ENCODE measurements around the gene METRNL.

DNA sequence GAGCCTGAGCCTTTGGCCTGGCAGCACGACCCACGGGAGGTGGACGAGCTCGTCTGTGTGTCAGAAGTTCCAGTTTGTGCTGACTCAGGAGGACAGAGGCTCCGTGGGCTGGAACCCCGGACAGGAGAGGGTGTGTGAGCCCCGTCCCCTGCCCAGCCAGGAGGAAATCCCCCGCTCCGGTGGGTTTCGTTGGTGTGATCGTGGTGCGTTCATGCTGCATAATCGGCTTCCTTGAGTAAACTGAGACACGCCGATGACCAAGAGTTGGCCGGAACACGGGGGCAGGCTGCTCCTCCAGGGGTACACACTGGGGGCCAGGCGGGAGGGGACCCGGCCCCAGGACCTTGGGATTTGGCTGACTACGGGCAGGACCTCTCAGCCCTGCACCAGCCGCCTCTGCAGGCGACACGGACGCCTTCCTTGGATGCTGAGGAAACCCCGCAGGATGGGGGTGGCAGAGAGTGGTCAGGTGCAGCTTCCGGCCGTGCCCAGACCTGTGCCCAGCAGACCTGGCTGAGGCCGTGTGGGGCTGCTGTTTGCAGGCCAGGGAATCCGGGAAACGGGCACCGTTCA lies 8.5 kb downstream of the METRNL start:
- TF ChIP-seq POLR2AphosphoS5 (IDR thresholded peaks at IDR 0.05) (no peak), CTCF (IDR thresholded peaks at IDR 0.05; ENCODE audit: poor library complexity, severe bottlenecking) (no peak), SMC3 (conservative IDR thresholded peaks at IDR 0.05; ENCODE audit: poor library complexity) (no peak), EZH2 (IDR thresholded peaks at IDR 0.05; ENCODE audit: borderline replicate concordance, insufficient read depth, low read length, poor library complexity, severe bottlenecking) (no peak), EP300 (conservative IDR thresholded peaks at IDR 0.05; ENCODE audit: poor library complexity, severe bottlenecking) (no peak)
- TF ChIP-seq, protein P1, sequence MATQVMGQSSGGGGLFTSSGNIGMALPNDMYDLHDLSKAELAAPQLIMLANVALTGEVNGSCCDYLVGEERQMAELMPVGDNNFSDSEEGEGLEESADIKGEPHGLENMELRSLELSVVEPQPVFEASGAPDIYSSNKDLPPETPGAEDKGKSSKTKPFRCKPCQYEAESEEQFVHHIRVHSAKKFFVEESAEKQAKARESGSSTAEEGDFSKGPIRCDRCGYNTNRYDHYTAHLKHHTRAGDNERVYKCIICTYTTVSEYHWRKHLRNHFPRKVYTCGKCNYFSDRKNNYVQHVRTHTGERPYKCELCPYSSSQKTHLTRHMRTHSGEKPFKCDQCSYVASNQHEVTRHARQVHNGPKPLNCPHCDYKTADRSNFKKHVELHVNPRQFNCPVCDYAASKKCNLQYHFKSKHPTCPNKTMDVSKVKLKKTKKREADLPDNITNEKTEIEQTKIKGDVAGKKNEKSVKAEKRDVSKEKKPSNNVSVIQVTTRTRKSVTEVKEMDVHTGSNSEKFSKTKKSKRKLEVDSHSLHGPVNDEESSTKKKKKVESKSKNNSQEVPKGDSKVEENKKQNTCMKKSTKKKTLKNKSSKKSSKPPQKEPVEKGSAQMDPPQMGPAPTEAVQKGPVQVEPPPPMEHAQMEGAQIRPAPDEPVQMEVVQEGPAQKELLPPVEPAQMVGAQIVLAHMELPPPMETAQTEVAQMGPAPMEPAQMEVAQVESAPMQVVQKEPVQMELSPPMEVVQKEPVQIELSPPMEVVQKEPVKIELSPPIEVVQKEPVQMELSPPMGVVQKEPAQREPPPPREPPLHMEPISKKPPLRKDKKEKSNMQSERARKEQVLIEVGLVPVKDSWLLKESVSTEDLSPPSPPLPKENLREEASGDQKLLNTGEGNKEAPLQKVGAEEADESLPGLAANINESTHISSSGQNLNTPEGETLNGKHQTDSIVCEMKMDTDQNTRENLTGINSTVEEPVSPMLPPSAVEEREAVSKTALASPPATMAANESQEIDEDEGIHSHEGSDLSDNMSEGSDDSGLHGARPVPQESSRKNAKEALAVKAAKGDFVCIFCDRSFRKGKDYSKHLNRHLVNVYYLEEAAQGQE (IDR thresholded peaks at IDR 0.05; ENCODE audit: borderline replicate concordance): no peak
